Neutrophil (primary cell): Measurements from ENCODE around the gene HNRNPUL1.
A peak's percentile ranks its signal among the peaks of the same experiment; 100 is the strongest.

Experiments
- H3K27ac ChIP-seq: fragments of 200-600 bp; sonication (generic); 2 replicates; pipeline ENCODE4 v1.5.1; 2016; ENCODE audit warnings: mild to moderate bottlenecking, moderate library complexity
- H3K27me3 ChIP-seq: fragments of 200-600 bp; sonication (generic); 2 replicates; pipeline ENCODE4 v1.6.0; 2016; ENCODE audit warnings: mild to moderate bottlenecking
- H3K36me3 ChIP-seq: fragments of 200-600 bp; sonication (generic); 2 replicates; pipeline ENCODE4 v1.5.1; 2017
- H3K4me1 ChIP-seq, 2 experiments: fragments of 200-600 bp in 1 of 2; sonication (generic) in 1 of 2; 1 replicate in 1 of 2; 2 replicates in 1 of 2; pipeline versions ENCODE4 v1.5.1 to v1.6.1; 2013 to 2016; ENCODE audit warnings: low read depth in 1 of 2, low read length in 1 of 2, mild to moderate bottlenecking in 1 of 2, moderate library complexity in 1 of 2; ENCODE audit not compliant: control insufficient read depth in 1 of 2, insufficient read depth in 1 of 2
- H3K4me3 ChIP-seq, 2 experiments: fragments of 200-600 bp in 1 of 2; sonication (generic) in 1 of 2; 1 replicate in 1 of 2; 2 replicates in 1 of 2; pipeline ENCODE4 v1.5.1; 2013 to 2016; ENCODE audit warnings: low read depth in 1 of 2, low read length in 1 of 2, mild to moderate bottlenecking in 1 of 2, moderate library complexity in 1 of 2
- H3K9me3 ChIP-seq: fragments of 200-600 bp; sonication (generic); 2 replicates; pipeline ENCODE4 v1.5.1; 2016
- CTCF ChIP-seq: fragments of 200-600 bp; sonication (generic); IDR thresholded peaks from 2 replicates; pipeline ENCODE4 v1.5.1; 2016; ENCODE audit warnings: antibody characterized with exemption

The HNRNPUL1 gene

DNA sequence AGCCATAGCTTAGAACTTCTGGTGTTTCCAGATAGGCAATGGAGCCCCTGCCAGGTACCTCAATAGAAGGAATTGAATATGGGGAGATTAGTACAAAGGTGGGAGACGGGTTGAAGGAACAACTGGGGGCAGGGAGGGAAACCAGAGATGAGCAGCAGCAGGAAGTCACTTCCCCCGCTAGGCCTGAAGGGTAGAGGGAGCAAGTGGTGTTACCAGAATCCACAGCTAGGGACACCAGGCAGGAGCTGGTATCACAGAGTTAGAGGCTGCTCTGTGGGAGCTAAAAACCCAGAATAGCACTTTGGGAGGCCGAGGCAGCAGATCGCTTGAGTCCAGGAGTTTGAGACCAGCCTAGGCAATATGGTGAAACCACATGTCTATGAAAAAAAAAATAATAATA is 15.3 kb upstream of the HNRNPUL1 start:
- Histone ChIP-seq H3K4me1 (no peaks in the 10 kb centered on the region), H3K4me3 (no peak overlapping the region), H3K9me3 (no peaks in the 10 kb centered on the region), H3K27ac (no peak overlapping the region), H3K36me3 (no peaks in the 10 kb centered on the region), H3K27me3 (peaks cover 17% of the 10 kb centered on the region)
- no peak for TF ChIP-seq CTCF

DNA sequence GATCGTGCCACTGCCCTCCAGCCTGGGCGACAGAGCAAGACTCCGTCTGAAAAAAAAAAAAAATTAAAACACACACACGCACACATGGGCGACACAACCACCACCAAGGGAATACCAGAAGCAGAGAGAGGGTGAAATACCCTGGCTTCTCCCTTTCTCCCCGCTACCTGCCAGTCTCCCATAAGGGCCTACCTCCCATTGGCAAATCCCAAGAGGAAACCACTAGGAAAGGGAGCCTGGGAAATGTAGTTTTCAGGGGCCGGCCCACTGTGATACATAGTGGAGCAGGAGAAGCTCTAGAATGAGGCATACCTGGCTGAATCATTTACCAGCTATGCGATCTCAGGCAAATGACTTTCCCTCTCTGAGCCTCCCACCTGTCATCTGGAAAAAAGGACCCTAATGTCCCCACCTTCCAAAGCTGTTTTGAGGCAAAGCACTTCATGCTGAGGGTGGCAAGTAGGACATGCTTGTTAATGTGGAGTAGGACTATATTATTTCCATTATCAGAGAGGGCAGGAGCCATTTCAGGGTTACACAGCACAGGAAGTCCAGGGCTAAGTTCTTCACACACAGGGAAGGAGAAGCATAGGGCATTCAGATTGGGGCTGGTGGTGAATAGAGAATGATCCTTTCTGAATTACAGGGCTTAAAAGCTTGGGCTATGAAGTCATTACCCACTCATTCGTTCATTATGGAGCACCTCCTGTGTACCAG is 14.3 kb upstream of the HNRNPUL1 start:
- no peaks in the 10 kb centered on the region for H3K9me3 ChIP-seq
- no peak overlapping the region for H3K4me3 ChIP-seq
- H3K27me3 ChIP-seq: peaks cover 18% of the 10 kb centered on the region
- H3K36me3 ChIP-seq: no peaks in the 10 kb centered on the region
- H3K27ac ChIP-seq: no peak overlapping the region
- no peak for TF ChIP-seq CTCF
- no peaks in the 10 kb centered on the region for H3K4me1 ChIP-seq

DNA sequence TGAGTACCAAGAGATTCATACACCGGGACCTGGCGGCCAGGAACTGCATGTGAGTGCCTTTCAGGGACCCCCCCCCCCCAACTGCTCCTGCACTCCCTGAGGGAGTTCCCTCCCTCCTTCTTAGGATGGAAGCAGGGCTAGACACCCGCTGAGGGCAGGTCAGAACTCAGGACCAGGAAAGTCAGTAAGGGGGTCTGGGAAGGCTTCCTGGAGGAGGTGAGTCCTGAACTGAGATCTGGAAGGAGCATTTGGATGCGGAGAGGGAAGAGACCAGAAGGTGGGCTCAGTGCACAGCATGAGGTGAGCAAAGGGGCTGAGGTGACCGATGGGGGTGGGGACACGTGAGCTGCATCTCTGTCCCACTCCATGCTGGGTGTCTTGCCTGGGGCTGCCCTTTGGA is 10.5 kb upstream of the HNRNPUL1 start:
- no peaks in the 10 kb centered on the region for H3K9me3 ChIP-seq
- H3K36me3 ChIP-seq: no peaks in the 10 kb centered on the region
- H3K27me3 ChIP-seq: peaks cover 23% of the 10 kb centered on the region
- TF ChIP-seq CTCF: no peak
- no peaks in the 10 kb centered on the region for H3K4me1 ChIP-seq
- H3K4me3 ChIP-seq: no peak overlapping the region
- H3K27ac ChIP-seq: no peak overlapping the region

- Histone ChIP-seq H3K9me3 (no peaks in the 10 kb centered on the region), H3K36me3 (no peaks in the 10 kb centered on the region), H3K27me3 (peaks cover 23% of the 10 kb centered on the region)
These were observed 9.0 kb upstream of the HNRNPUL1 start for GRCh38 chr19:41255171-41255570.

GRCh38 chr19:41261474-41262190 is 2.5 kb upstream of the HNRNPUL1 start:
- peak overlapping the region; percentile 74 to 76 for H3K4me3 ChIP-seq
- H3K27ac ChIP-seq: peak overlapping the region; percentile 98
- no peaks in the 10 kb centered on the region for H3K9me3 ChIP-seq
- peaks cover 8% of the 10 kb centered on the region for H3K27me3 ChIP-seq
- H3K36me3 ChIP-seq: no peaks in the 10 kb centered on the region
- no peak for TF ChIP-seq CTCF
- peaks cover 33 to 35% of the 10 kb centered on the region in 2 experiments for H3K4me1 ChIP-seq

More at GRCh38 chr19:41255171-41255570, 9.0 kb upstream of the HNRNPUL1 start:
- no peaks in the 10 kb centered on the region for H3K4me1 ChIP-seq
- TF ChIP-seq CTCF: no peak
- no peak overlapping the region for H3K4me3 ChIP-seq
- H3K27ac ChIP-seq: no peak overlapping the region
